M059J (cell line): ENCODE data around the gene CHN2. TPM values are rescaled to one million over a fixed set of nuclear protein-coding genes. Genes with fewer than 3 reads are reported as not detected.

ENCODE experiments used
- DNase-seq: peaks from one replicate; pipeline ENCODE4 v3.0.0-alpha.2; 2012; ENCODE audit warnings: low read depth
- total RNA-seq: library from RNA; depleted of rRNA; stranded (reverse); fragments of >200 nt; shearing (Covaris generic); gene quantifications from 2 replicates; pipeline ENCODE4 v1.2.3, GENCODE V29; 2014

The CHN2 gene
- total RNA-seq, 1 experiment from 2014 or later: not detected

DNA sequence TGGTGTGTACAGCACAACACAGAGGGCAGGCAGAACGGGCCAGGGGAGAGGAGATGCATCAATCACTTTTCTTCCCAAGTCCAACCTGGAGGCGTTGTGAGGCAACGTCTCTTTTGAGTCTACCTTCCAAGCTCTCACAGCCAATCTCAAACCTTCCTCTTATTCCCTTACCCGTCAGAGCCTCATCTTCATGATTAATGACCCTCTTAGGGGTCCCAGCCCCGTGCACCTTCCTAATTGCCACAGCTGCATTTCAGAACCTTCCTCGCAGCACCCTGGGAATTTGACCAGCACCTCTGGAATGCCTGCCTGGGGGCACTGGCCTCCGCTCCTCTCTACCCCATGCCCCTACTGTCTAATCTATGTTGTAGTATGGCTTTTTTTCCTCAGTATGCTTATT, 199.7 kb downstream of the CHN2 start:
- DNase-seq: no peak

DNA sequence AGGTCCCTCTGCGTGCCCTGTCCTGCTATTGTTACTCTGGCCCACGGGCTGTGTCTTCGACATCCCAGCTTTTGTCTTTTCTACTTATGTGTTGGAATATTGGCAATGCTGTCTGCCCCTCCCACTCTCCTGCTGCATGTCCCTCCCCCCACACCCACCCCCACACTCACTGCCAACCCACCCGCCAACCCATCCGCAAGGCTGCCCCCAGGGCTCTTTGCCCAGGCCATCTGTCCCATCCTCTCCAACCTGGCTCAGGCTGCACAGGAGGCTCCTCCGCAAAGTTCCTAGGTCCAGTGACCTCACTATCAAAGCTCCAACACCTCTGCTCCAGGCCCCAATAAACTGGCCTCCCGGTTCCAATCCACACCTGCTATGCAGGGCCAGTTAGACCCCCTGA, 202.0 kb downstream of the CHN2 start:
- DNase-seq: no peak

DNA sequence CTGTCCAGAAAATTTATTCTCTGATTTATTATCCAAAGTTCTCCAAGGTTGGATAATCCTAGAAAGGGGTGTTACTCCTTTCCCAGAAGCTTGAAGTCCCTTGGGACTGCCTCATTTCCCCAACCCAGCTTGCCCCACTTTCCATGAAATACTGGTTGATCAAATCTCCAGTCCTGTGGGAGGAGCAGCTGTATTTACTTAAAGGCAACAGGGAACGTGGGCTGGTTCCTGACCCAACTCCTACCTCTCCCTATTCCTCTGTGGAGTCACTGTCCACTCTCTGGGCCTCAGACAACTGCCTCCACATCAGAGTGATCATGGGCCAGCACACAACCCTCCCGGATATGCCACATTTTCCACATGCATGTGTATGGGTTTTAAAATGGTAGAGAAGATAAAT, 202.8 kb downstream of the CHN2 start:
- no peak for DNase-seq

DNA sequence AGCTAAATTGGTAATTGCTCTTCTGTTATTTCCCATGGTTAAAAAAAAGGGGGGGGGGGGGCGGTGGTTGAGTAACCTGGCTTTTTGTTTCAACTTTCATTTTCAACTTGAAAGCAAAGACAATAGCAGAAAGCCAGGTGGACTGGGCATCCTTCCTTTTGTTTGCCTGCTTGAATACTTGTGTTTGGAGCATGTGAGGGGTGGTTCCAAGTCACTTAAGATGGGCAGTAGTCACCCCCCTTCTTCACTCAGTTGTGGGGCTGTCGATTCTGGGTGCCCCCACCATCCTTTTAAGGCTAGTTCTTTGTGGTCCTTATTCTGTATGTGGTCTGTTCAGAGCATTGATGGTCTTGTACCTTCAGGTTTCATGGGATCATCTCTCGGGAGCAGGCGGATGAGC, 203.4 kb downstream of the CHN2 start:
- no peak for DNase-seq

DNA sequence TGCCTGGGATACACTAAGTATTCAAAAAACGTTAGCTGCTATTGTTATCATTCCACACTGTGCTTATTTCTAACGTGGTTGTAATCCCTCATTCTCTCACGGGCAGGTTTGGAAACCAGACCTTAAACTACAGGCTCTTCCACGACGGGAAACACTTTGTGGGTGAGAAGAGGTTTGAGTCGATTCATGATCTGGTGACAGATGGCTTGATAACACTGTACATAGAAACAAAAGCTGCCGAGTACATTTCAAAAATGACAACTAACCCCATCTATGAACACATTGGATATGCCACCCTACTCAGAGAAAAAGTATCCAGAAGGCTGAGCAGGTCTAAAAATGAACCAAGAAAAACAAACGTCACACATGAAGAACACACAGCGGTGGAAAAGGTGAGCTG, 205.9 kb downstream of the CHN2 start:
- DNase-seq: no peak

DNA sequence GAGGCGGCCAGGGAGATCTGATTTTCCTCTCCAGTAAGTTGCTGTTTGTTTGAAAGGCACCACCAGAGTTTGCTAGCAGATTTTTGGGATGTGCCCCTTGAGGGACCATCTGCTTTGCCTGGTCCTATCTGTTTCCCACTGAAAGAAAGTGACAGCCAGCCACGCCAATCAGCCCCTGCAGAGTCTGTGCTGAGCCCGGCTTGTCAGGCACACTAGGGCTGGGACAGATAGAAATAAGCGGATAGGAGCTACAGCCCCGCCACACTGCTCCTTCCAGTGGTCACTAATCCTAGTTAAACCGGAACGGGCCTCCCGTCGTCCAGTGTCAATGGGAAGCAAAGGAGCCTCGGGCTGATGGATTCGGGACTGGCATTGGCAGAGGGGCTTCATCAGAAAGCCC, 207.2 kb downstream of the CHN2 start:
- no peak for DNase-seq

DNA sequence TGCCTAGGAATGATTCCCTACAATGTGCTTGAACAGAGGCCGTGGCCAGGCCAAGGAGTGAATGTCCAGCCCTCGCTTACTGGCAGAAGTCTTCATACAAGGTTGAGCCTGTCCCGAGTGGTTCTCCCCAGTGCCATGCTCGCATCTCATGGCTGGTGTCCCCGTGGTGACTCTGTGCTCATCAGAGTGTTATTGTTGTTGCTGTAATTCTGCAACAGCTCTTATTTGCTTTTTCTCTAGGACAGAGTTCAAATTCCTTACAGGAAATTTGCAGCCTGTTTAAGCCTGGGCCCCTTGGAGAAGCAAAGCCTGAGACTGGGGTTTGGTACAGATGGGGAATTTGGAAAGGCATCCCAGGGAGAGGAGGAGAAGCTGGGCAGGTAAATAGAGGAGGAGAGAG, 211.3 kb downstream of the CHN2 start:
- no peak for DNase-seq

DNA sequence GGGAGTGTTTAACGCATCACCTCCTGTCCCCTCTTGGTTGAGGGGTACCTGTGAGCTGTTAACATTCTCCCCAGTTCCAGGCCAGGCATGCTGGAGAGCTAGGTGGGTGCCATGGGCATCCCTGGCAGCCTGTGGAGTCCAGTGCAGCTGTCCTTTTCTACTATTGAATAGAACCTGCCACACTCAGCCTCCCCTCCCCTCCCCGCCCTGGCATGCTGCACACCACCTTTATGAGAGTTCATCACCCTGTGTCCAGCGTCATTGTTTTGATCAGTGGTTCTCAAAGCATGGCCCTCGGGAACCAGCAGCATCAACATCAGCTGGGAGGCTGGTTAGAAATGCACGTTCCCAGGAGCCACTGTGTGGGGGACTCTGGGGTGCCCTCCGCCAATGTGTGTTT, 211.8 kb downstream of the CHN2 start:
- no peak for DNase-seq

DNA sequence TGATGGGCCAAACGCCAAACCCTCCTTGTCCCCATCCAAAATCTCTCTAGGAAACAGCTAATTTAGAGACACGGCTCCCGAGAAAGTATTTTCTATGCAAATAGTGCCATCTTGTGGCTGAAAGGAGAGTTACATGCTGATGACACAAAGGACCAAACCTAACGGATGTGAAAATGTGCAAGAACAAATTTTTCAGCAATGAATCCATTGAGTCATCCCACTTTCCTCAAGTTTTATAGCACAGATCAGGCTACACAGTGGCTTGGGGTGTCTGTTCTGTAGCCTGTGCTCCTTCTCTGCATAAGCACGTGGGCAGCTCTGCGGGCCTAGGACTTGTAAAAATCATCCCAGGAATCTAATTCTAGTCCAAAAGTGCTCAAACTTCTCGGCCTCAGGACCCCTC, 214.3 kb downstream of the CHN2 start:
- peak; percentile 64 for DNase-seq

DNA sequence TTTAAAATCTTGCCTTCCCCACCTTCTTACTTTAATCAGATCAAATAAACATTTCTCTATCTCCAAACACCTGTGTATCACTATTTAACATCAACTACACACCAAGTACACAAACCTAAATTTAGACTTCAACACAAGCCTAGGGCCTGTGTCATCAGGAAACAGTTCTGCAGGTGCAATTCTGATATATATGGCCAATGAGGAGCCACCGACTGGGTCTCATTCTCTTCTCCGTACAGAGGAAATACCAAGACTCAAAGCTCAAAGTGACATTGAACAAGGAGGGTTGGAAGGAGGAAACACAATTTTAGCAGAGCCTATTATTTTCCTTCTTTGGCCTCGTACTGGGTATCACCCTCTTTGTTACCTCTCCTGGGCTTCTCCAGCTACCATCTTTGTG, 216.4 kb downstream of the CHN2 start:
- no peak for DNase-seq

DNA sequence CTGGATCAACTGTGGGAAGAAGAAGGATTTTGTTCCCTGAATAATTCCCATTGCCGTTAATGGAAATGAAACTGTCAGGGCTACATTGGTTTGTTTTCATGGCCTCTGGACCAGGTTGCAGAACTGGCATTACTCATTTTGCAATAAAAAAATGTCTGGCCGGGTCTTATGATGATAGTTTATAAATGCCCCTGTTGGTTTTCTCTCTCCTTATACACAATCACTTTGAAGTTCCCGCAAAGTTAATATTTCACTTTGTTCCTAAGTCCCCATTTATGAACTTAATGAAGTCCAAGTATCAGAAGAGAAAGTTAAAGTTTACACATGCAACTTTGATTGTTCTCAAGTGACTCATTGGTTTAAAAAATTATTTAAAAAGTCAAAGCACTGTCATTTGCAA, 218.3 kb downstream of the CHN2 start:
- DNase-seq: no peak

DNA sequence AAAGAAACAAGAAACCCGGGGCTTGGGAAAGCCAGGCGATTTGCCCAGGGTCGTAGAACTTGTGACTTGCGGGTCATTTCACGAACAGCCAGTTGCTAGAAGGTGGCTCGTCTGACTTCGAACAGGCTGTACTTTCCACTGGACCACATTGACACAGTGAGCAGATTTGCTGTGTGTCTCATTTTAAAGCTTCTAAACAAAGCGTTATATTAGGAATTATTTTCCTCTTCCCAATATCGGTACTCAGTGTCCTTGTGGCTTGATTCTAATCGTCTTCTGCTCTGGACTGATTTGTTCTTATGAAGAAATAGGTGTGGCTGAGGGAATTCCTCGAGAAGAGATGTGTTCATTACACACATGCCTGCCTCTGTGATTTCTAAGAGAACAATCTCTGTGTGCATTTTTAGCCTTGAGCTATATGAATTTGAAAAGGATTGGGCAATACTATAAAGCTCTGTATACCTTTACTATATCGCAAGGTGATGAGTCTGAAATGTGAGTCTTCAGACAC, 219.1 kb downstream of the CHN2 start:
- DNase-seq: no peak

DNA sequence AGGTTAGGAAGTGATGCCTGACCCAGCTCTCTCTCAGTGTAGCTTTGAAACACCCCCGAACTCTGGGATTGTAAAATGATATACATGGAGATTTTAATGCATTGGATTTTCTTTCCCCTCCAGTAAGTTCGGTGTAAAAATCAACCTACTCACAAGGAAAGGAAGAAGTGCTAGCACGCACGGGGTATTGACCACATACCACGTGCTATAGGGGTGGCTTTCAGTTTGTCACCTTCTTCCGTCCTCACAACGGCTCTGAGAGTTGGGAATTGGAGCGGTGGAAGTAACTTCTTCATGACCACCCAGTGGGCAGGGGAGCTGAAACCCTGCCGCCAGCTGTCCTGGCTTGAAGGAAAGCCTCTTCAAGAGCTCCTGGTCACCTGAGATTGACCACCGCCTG, 219.6 kb downstream of the CHN2 start:
- DNase-seq: no peak

DNA sequence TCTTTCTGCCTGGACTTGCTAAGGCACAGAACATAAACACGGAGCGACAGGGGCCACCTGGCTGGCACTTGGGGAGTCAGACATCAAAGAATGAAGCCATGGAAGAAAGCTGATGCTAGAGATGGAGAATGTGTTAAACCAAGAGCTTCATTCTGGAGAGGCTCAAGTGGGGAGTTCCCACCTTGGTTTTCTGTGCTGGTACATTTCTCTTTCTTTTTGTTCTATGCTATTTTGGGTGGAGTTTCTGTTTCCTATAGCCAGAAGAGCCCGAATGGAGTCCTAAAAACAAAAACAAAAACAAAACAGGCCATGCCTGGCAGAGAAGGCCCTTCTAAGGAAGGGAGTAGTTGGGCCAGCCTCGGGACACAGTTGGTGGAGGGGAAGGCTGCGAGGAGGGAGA, 220.6 kb downstream of the CHN2 start:
- DNase-seq: no peak

DNA sequence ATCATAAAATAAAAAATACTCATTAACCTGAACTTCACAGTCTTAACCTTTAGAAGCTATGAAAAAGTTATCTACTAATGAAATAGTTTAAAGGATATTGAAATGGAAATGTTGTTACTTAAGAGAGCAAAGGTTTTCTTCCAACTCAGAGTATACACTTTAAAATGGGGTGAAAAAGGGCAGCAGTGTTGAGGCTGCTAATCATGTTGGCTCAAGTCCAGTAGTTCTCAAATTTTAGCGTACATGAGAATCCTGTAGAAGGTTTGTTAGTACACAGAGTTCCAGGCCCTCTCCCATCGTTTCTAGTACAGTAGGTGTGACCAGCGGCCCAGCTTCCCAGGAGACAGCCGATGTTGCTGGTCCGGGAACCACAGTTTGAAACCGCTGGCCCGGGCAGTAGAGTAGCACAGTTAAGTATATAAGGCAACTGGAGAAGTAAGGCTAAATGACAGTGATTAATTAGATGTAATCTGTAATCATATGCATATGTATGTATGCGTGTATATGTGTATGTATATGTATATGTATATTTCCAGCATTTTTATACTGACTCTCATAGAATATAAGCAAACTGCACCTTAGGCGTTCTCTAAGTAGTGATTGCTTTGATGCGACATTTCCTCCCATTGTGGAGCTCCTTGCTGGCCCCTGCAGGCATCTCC, 221.8 kb downstream of the CHN2 start:
- DNase-seq: no peak

DNA sequence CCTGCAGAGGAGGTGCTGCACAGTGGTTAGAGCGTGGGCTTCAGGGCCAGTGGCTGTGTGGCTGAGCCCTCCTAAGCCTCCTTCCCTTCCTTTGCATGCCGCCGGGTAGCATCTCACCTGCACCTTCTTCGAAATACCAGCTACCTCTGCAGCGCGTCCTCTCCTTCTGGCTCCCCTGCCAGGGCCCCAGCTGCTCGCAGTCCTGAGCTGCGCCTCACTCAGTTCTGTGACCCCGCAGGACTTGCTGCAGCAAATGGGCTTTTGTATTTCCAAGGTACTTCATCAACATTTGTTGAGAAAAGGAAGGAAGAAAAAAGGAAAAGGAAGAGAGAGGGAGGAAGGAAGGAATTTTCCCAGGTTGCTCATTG, 222.3 kb downstream of the CHN2 start:
- DNase-seq: no peak

DNA sequence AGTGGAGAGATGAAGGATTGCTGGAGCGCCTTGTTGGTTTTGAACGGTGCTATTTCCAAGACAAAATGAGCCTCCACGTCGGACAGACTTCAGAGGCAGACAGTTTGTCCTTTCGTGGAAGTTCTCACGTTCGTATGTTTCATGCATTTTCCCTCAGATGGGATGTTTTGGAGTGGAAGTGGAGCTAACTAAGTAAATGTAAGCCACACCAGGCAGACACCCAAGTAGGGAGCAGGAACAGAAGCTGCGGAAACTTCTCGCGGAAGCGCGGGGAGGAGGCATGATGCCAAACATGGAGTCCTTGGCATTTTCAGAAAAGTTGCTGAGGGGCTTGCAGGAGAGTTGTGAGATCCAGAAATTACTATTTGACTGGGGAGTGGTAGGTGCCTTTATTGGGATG, 223.5 kb downstream of the CHN2 start:
- DNase-seq: no peak

DNA sequence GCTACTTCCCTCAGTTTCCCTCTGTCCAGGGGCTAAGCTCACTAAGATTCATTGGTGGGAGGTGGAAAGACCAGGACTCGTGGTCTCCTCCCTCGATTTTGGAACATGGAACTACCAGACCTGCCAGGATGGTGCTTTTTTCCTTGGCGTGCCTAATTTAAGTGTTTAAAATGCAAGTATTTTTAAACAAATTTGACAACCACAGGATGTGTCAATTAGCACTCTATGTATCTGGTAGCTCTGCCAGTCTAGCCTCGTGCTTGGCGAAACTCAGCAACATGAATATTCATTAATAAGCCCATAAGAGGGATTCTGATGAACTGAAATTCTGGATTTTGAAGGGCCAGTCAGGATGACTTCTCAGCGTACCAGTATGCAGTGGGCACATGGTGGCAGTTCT, 224.1 kb downstream of the CHN2 start:
- DNase-seq: no peak

DNA sequence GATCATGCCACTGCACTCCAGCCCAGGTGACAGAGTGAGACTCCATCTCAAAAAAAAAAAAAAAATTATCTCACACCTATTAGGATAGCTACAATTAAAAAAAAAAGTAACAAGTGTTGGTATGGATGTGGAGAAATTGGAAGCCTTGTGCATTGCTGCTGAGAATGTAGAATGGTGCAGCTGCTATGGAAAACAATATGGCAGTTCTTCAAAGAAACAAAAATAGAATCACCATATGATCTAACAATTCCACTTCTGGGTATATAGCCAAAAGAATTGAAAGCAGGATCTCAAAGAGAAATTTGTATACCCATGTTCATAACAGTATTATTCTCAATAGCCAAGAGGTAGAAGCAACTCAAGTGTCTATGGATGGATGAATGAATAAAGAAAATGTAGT, 225.4 kb downstream of the CHN2 start:
- no peak for DNase-seq

DNA sequence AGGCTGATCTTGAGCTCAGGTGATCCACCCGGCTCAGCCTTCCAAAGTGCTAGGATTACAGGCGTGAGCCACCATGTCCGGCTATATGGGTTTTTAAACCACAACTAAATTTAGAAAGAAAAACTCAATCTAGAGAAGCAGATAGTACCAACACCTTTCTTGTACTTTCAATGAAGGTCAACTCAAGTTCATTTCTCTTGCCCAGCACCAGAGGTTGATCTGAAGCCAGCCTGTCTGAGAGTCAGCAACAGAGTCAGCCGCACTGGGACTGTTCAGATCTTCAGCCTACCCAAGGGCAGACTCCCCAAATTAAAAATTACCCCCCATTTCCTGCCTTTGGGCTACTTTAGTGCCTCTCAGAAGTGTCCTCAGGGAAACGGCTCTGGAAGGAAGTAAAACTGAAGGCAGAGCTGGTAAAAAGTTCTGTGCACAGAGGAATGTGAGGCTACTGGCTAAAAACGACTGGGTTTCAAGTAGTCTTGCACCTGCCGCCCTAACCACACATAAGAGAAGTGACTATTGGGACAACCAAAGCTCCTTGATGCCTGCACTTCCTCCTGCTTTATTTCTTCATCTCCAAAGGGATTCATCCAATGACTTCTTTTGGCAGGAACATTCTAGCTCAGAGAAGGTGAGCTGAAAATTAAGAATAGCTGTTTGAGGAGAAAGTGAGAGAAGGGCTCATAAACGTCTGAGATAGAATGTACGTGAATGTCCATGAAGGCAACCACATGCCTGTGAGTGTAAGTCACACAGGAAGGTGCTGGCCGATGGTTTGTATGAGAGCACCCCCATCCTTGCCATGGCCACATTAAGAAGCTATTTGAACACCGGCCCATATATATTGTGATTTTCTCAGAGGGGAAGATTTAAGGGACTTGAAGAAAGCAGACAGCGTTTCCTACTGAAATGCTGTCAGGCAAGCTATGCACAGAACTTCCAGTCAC, 226.7 kb downstream of the CHN2 start:
- DNase-seq: no peak

DNA sequence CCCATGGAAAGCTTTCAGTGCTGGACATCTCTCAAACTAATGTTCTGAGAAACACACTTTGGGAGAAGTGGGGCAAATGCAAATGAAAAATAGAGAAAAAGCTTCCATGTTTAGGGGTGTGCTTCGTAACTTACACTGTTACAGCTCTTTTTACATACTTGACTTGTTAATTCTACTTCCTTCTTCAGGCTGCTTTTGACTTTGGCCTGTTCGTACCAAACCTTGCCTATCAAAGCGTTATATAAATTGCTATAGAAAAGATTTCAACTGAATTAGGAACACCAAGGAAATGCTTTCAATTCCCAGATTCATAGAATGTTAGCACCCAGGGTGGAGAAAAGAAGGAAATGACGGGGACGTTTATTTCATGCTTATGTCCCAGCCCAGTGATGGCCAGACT, 228.3 kb downstream of the CHN2 start:
- DNase-seq: no peak

DNA sequence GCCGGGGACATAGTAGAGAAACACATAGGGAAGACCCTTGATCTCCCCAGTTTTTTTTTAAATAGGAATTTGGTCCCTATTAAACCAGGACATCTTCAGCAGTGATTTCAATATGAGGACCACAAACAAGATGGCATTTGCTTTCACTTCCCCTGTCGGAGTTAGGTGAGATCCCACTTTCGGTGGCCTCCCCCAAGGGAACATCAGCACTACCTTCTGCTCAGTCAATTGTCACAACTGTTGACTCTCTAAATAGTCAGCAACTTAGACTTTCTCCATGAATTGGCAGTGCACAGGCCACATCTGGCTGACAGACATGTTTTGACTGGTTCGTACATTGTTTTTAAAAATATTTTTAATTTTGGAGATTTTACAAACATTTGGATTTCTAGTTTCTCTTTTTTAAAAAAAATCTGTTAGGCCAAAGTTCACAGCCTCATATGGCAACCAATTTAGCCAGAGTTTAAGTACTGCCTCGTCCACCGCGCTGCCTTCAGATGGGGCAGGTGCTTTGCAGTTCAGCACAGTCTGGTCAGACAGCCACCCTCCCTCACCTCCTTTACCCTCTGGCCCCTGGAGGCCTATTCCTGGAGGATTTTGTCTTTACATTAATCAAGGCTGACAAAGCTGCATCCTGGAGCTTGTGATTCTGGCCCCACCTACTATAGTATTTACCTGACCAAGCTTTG, 229.9 kb downstream of the CHN2 start:
- no peak for DNase-seq

DNA sequence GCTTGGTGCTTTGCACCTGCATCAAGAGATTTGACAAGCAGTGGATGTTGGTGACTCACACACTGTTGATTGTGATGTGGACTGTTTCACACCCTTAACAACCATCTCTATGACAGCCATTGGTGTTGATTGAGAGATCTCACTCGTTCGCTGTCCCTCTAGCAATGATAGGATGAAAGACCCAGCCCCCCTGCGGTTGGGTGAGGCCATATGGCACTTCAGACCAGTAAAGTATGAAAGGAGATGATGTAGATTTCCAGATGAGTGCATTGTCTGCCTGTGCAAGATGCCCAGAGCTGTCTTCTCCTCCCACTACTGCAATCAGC, 230.4 kb downstream of the CHN2 start:
- DNase-seq: peak; percentile 18
